ENCODE results near the gene IL1R2. TPM values are rescaled to one million over a fixed set of nuclear protein-coding genes. Genes with fewer than 3 reads are reported as not detected.

Gene IL1R2
- total and polyA plus RNA-seq, 2 experiments from 2014 or later = not detected

GRCh38 chr2:102029405-102029804 lies 37.6 kb downstream of the IL1R2 start (continued):
- TF ChIP-seq ZNF462 (CRISPR knock-in tag; IDR thresholded peaks at IDR 0.05) = no peak
- TF ChIP-seq CREB1 (CRISPR knock-in tag; IDR thresholded peaks at IDR 0.05; ENCODE audit: low read depth) = no peak
- no peak for TF ChIP-seq STAT1 (IDR thresholded peaks at IDR 0.05; ENCODE audit: unreplicated experiment)
- no peak for TF ChIP-seq CTCF (conservative IDR thresholded peaks at IDR 0.05; ENCODE audit: low read depth in 2 of 2)
- TF ChIP-seq NANOG (IDR thresholded peaks at IDR 0.05; ENCODE audit: borderline replicate concordance) = no peak
- TF ChIP-seq JUNB (IDR thresholded peaks at IDR 0.05; ENCODE audit: unreplicated experiment) = no peak

GRCh38 chr2:102029952-102030351 lies 38.2 kb downstream of the IL1R2 start:
- Histone ChIP-seq H3K27ac (ENCODE audit: low read depth) (no peak overlapping the region), H3F3A (replicated peaks; ENCODE audit: low read depth) (no peaks in the 10 kb centered on the region), H3K9me2 (ENCODE audit: insufficient read depth) (peaks cover 20% of the 10 kb centered on the region), H3K27me3 (ENCODE audit: insufficient read depth) (no peaks in the 10 kb centered on the region), H3K4me1 (ENCODE audit: insufficient read depth) (no peaks in the 10 kb centered on the region), H3K4me3 (no peak overlapping the region), H3K36me3 (ENCODE audit: insufficient read depth) (no peaks in the 10 kb centered on the region), H2AFZ (no peak overlapping the region), H4K20me1 (replicated peaks; ENCODE audit: insufficient read depth) (no peaks in the 10 kb centered on the region), H3K4me2 (no peak overlapping the region), H3K79me2 (replicated peaks; ENCODE audit: insufficient read depth) (no peaks in the 10 kb centered on the region)
- Mint-ChIP-seq H3K4me3 (no peak overlapping the region), H3K4me1 (peaks cover 5% of the 10 kb centered on the region), H3K36me3 (ENCODE audit: low read depth) (no peaks in the 10 kb centered on the region), H3K27me3 (ENCODE audit: insufficient read depth, low read depth, poor library complexity) (no peaks in the 10 kb centered on the region), H3K9me3 (no peaks in the 10 kb centered on the region), H3K27ac (no peak overlapping the region)
- ATAC-seq = no peak
- DNase-seq (ENCODE audit: low spot score) = no peak
- TF ChIP-seq CREB1 (CRISPR knock-in tag; IDR thresholded peaks at IDR 0.05; ENCODE audit: low read depth) = no peak
- no peak for TF ChIP-seq EZH2 (IDR thresholded peaks at IDR 0.05; ENCODE audit: low read depth, unreplicated experiment)
- TF ChIP-seq EZH2phosphoT487 (IDR thresholded peaks at IDR 0.05; ENCODE audit: unreplicated experiment) = no peak
- no peak for TF ChIP-seq ETS1 (IDR thresholded peaks at IDR 0.05)
- TF ChIP-seq CTCF (conservative IDR thresholded peaks at IDR 0.05; ENCODE audit: low read depth in 2 of 2) = no peak
- no peak for TF ChIP-seq NANOG (IDR thresholded peaks at IDR 0.05; ENCODE audit: borderline replicate concordance)
- TF ChIP-seq STAT1 (IDR thresholded peaks at IDR 0.05; ENCODE audit: unreplicated experiment) = no peak
- TF ChIP-seq ZNF114 (CRISPR knock-in tag; IDR thresholded peaks at IDR 0.05) = no peak

All from GM23338 (cell line).